ENCODE data around the gene STYX. TPM values are rescaled to one million over a fixed set of nuclear protein-coding genes. Genes with fewer than 3 reads are reported as not detected.
A peak's percentile ranks its signal among the peaks of the same experiment; 100 is the strongest.

STYX gene
- total RNA-seq, 1 donor: 50.7 TPM

DNA sequence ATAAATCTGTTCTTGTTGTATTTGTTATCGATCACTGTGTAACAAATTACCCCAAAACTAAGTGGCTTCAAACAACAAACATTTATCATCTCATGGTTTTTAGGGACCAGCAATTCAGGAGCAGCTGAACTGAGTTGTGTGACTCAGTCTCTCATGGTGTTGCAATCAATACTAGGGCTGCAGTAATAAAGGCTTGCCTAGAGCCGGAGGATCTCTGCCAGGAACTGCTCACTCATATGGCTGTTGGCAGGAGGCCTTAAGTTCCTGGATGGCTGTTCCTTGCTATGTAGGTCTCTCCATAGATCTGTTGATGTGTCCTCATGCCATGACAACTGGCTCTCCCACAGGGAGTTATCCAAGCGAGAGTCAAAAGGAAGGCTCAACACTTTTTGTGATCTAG is 26.7 kb upstream of the STYX start:
- DNase-seq (ENCODE audit: low read depth): peak; percentile 98
- TF ChIP-seq, protein P1, sequence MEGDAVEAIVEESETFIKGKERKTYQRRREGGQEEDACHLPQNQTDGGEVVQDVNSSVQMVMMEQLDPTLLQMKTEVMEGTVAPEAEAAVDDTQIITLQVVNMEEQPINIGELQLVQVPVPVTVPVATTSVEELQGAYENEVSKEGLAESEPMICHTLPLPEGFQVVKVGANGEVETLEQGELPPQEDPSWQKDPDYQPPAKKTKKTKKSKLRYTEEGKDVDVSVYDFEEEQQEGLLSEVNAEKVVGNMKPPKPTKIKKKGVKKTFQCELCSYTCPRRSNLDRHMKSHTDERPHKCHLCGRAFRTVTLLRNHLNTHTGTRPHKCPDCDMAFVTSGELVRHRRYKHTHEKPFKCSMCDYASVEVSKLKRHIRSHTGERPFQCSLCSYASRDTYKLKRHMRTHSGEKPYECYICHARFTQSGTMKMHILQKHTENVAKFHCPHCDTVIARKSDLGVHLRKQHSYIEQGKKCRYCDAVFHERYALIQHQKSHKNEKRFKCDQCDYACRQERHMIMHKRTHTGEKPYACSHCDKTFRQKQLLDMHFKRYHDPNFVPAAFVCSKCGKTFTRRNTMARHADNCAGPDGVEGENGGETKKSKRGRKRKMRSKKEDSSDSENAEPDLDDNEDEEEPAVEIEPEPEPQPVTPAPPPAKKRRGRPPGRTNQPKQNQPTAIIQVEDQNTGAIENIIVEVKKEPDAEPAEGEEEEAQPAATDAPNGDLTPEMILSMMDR (IDR thresholded peaks at IDR 0.05; ENCODE audit: insufficient read depth, low read length): no peak
- H3K4me3 ChIP-seq (ENCODE audit: low read depth, low read length): no peak overlapping the region

DNA sequence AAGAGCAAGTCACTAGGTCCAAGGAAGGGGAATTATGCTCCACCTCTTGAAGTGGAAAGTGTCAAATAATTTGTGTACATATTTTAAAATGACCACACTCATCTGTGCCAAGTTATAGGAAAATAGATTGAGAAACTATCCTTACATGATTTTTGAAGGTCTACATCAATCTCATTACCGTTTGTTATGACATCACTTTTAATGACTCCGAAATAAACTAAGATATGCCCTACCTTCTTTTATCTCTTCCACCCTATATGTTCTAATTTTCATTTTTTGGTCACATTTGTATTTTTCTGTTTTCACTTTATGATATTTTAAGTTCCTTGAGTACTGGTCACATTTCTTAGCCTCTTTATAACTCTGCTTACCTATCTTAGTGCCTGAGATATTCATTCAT is 26.3 kb upstream of the STYX start:
- no peak for DNase-seq (ENCODE audit: low read depth)
- no peak overlapping the region for H3K4me3 ChIP-seq (ENCODE audit: low read depth, low read length)
- TF ChIP-seq, protein P1 (IDR thresholded peaks at IDR 0.05; ENCODE audit: insufficient read depth, low read length): no peak

DNA sequence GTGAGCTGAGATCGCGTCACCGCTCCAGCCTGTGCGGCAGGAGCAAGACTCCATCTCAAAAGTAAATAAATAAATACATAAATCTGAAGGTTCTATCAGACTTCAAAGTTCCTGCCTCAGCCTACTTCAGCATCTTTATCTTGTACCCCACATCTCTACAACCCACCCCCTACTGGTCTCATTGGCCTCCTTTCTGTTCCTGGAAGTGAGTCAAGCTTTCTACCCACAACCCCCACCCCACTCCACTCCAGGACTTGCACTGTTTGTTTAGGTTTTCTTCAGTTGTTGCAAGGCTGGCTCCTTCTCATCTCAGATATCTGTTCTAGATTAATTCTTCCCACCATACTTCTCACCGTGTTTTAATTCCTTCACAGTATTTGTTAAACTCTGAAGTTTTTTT is 23.7 kb upstream of the STYX start:
- TF ChIP-seq, protein P1 (IDR thresholded peaks at IDR 0.05; ENCODE audit: insufficient read depth, low read length): no peak
- no peak for DNase-seq (ENCODE audit: low read depth)
- peak overlapping the region; percentile 87 for H3K4me3 ChIP-seq (ENCODE audit: low read depth, low read length)

DNA sequence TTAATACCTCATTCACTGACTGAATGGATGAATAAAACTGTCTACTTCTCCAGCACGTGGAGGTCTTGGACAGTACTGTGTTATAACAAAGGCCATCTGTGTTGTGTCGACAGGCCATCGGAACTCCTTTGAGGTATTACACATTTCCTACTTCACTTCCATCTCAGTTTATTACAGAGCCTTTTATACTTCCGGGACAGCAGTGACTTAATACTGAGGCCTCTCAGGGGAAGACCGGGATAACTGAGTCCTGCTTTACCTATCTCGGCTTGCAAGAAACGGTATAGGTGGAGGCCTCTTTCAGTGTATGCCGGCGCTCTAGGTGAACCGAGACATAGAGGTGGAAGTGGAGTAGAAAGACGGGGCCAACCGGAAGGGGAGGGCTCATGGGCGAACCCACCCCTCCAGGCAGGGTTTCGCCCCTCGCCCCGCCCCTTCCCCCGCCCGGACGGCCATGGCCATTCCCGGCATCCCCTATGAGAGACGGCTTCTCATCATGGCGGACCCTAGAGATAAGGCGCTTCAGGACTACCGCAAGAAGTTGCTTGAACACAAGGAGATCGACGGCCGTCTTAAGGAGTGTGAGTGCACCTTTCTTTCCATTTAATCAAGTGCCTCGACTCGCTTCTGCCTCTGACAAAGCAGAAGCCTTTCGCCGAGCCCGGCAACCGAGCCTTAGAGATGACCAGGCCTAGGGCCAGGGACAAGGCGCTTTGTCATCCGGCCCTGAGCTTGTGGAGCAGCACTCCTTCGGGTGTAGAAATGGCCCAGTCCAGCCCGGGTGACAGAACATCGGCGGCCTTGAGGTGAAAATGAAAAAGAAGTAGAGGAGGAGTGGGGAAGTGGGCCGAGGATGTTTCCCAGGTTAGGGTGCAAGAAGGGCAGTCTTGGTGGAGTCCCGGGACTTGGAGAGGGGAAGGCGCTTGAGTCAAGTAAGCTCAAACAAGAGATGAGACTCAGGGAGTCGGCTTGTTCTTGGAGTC is 23.0 kb upstream of the STYX start, which contains the start of gene PSMC6:
Gene PSMC6 (plus strand): TSS at position 477 of the 983 bp plus-strand sequence. CDS start 20 bp downstream, at position 497.
- TF ChIP-seq, protein P1 (IDR thresholded peaks at IDR 0.05; ENCODE audit: insufficient read depth, low read length): no peak
- peak within 1 kb of the TSS; percentile 87 for H3K4me3 ChIP-seq (ENCODE audit: low read depth, low read length)
- peak; percentile 85 for DNase-seq (ENCODE audit: low read depth)

DNA sequence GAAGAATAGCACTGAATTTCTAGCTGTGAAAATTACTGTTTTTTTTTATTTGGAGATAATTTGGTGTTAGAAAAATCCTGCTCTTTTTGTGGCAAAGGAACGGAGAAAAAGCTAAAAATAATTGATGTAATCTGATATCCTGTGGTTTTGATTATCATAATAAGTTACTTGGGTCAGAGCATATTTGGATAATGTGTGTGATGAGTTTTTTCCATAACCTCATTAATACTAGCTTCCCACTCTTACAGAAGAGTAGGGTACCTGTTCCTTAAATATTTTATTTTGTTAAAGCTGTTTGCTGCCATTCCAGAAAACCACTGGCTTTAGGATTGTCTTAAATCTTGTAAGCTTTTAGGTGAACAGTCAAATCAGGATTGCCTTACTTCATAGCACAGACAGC is 18.3 kb upstream of the STYX start:
- TF ChIP-seq, protein P1 (IDR thresholded peaks at IDR 0.05; ENCODE audit: insufficient read depth, low read length): no peak
- DNase-seq (ENCODE audit: low read depth): peak; percentile 27
- H3K4me3 ChIP-seq (ENCODE audit: low read depth, low read length): no peak overlapping the region

DNA sequence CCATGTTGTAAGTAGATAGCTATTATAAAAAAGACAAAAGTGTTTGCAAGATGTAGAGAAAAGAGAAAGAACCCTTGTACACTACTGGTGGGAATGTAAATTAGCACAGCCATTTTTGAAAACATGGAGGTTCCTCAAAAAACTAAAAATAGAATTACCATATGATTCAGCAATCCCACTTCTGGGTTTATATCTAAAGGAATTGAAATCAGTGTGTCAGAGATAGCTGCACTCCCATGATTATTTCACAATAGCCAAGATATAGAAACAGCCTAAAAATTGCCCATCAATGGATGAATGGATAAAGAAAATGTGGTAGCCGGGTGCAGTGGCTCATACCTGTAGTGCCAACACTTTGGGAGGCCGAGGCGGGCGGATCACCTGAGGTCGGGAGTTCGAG is 13.8 kb upstream of the STYX start:
- no peak for DNase-seq (ENCODE audit: low read depth)
- no peak overlapping the region for H3K4me3 ChIP-seq (ENCODE audit: low read depth, low read length)
- TF ChIP-seq, protein P1 (IDR thresholded peaks at IDR 0.05; ENCODE audit: insufficient read depth, low read length): no peak
